Measurements from ENCODE around the gene ATG2B.

Gene ATG2B

DNA sequence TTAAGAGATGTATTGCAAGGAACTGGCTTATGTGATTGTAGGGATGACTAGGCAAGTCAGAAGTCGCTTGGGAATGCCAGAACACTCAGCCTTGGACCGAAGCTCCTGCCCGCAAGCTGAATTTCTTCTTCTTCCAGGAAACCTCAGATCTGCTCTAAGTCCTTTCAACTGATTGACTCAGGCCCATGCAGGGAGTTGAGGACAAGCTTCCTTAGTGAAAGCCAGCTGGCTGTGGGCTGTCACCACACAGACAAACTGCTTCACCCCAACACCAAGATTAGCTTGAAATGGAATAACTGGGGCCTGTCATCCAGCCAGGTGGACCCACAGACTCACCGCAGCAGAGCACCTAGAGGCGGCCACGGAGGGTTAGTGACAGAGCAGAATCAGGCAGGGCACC is 133.8 kb downstream of the ATG2B start:
- in situ Hi-C loops (cut with MboI; ENCODE audit: low sequenced_read_pairs) = no loop called here

Data from HL-60/S4 treated with phorbol 12-myristate 13-acetate at 8.2 ng/mL for 4 days and 3 days (cell line).